T-cell (primary cell): ENCODE results near the gene PDE4B. TPM values are rescaled to one million over a fixed set of nuclear protein-coding genes. Genes with fewer than 3 reads are reported as not detected.

Source experiments
- ATAC-seq, 4 experiments: fragments of 200-7000 bp in 3 of 4; fragments of 150-1000 bp in 1 of 4; cut with Tn5 transposase; replicated peaks in 1 of 4; 1 replicate in 3 of 4; 2 replicates in 1 of 4; pipeline ENCODE4 v1.10.0; 2021; ENCODE audit warnings: moderate library complexity in 3 of 4, mild to moderate bottlenecking in 2 of 4, moderate number of reproducible peaks in 1 of 4
- CTCF ChIA-PET, 2 donors: fragments of 300-600 bp; sonication (Branson Sonifier 250); formaldehyde crosslinking; loops; one replicate each; lab custom pipeline; 2022; ENCODE audit warnings: antibody characterized with exemption in 2 of 2; lab: Charles Lee
- POLR2A ChIA-PET, 2 donors: fragments of 300-600 bp; sonication (Branson Sonifier 250); formaldehyde crosslinking; loops; one replicate each; lab custom pipeline; 2022; ENCODE audit warnings: antibody characterized with exemption in 2 of 2; lab: Charles Lee
- DNase-seq, 35 experiments: peaks; one replicate each; pipeline versions ENCODE4 v3.0.0 to v3.0.0-alpha.2; 2013 to 2023
- H3K27ac ChIP-seq: one replicate; pipeline ENCODE4 v1.5.1; 2013; ENCODE audit warnings: low read length
- H3K27me3 ChIP-seq, 2 experiments: replicated peaks in 1 of 2; 1 replicate in 1 of 2; 2 replicates in 1 of 2; pipeline versions ENCODE4 v1.6.1 to v1.7.0; 2013; ENCODE audit warnings: low read length in 1 of 2, mixed read lengths in 1 of 2; ENCODE audit not compliant: control insufficient read depth in 2 of 2, insufficient read depth in 2 of 2; ENCODE audit errors: extremely low read depth in 1 of 2
- H3K36me3 ChIP-seq, 2 donors: 1 replicate in 1 of 2; 2 replicates in 1 of 2; pipeline versions ENCODE4 v1.6.1 to v1.7.0; 2013; ENCODE audit warnings: low read length in 1 of 2; ENCODE audit not compliant: control insufficient read depth in 2 of 2, insufficient read depth in 1 of 2; ENCODE audit errors: extremely low read depth in 1 of 2
- H3K4me1 ChIP-seq, 2 experiments: 1 replicate in 1 of 2; 2 replicates in 1 of 2; pipeline versions ENCODE4 v1.6.1 to v1.7.0; 2013; ENCODE audit warnings: low read length in 2 of 2, mixed read lengths in 1 of 2; ENCODE audit not compliant: insufficient read depth in 2 of 2, control insufficient read depth in 1 of 2; ENCODE audit errors: extremely low read depth in 1 of 2
- H3K4me3 ChIP-seq, 2 donors: 1 replicate in 1 of 2; 2 replicates in 1 of 2; pipeline versions ENCODE4 v1.5.1 to v1.7.0; 2013; ENCODE audit warnings: mild to moderate bottlenecking in 2 of 2, low read length in 1 of 2, moderate library complexity in 1 of 2; ENCODE audit not compliant: control insufficient read depth in 1 of 2; ENCODE audit errors: extremely low read depth in 1 of 2
- H3K9me3 ChIP-seq: 2 replicates; pipeline ENCODE4 v1.7.0; 2013
- H3K27ac Mint-ChIP-seq, 2 donors: one replicate each; pipeline ENCODE4 v1.8.0; 2020 to 2021; ENCODE audit warnings: mild to moderate bottlenecking in 2 of 2, mixed read lengths in 2 of 2
- H3K27me3 Mint-ChIP-seq, 2 donors: one replicate each; pipeline ENCODE4 v1.8.0; 2021 to 2022; ENCODE audit warnings: mixed read lengths in 2 of 2
- H3K36me3 Mint-ChIP-seq: one replicate; pipeline ENCODE4 v1.8.0; 2021; ENCODE audit warnings: mixed read lengths
- H3K4me1 Mint-ChIP-seq, 3 donors: one replicate each; pipeline ENCODE4 v1.8.0; 2020 to 2022; ENCODE audit warnings: mixed read lengths in 3 of 3, mild to moderate bottlenecking in 1 of 3
- H3K4me3 Mint-ChIP-seq, 3 donors: one replicate each; pipeline ENCODE4 v1.8.0; 2020 to 2022; ENCODE audit warnings: mild to moderate bottlenecking in 3 of 3, mixed read lengths in 3 of 3, moderate library complexity in 3 of 3
- H3K9me3 Mint-ChIP-seq, 3 donors: one replicate each; pipeline ENCODE4 v1.8.0; 2020 to 2022; ENCODE audit warnings: mixed read lengths in 3 of 3
- WGBS: methylation state at CpG from one replicate; pipeline ENCODE4 v1.1.5; 2013; ENCODE audit warnings: missing lambda C conversion rate; ENCODE audit not compliant: insufficient coverage; 5-methylcytosine and 5-hydroxymethylcytosine counted together
- total RNA-seq, 35 experiments: library from RNA in 6 of 35; stranded (reverse) in 6 of 35; fragments of 120-200 nt in 1 of 35; gene quantifications; one replicate each; pipeline versions ENCODE4 v1.2.1 to v1.2.4 and lab custom pipeline; 2013 to 2026

The PDE4B gene
- total RNA-seq, 5 donors from 2014 or later (not counting 1 experiment from before 2014, with no cell fraction given), result 46.3 to 103 (median 54.1) TPM

DNA sequence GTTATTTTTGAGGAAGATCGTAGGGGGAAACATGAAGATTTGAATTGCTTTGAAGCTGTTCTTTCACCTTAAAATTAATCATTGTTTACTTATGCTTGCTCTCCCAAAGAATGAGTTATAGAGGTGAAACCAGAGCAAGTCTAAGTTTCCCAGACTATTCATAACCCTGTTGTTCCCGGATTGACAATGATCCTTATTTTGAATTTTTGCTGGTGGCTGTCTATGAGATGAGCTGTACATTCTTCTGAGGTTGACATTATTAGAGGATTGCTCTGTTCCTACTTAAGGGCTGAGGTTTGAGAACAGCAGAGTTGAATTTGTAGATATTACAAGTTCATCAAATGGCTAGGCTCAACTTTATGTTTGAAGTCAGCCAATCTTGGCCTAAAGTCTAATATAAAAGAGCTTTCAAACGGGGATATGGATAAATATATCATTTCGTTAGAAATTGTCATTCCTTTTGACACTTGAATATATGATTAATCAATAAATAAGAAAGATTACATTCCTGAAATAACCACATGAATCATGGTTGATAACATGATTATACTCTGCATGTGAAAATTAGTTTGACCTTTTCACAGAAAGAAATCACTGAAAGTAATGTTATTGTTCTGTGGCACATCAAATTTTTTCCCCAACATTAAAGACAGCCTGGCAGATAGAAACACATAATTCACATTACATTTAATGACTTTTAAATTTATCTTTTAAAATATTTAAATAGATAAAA lies 19.1 kb upstream of the PDE4B start:
- ATAC-seq (no peak), DNase-seq (no peak)
- no peak overlapping the region for H3K4me3 ChIP-seq
- no CpG with 5 or more reads among the region's 4 CpGs for WGBS
- no peak overlapping the region for H3K27ac Mint-ChIP-seq
- peaks cover 0 to 4% (median 4%) of the 10 kb centered on the region in 3 donors for H3K9me3 Mint-ChIP-seq
- H3K4me1 ChIP-seq, result no peaks in the 10 kb centered on the region
- no peak overlapping the region for H3K27ac ChIP-seq
- no peaks in the 10 kb centered on the region for H3K36me3 Mint-ChIP-seq
- H3K4me3 Mint-ChIP-seq, result no peak overlapping the region
- no peaks in the 10 kb centered on the region for H3K36me3 ChIP-seq
- H3K9me3 ChIP-seq, result no peaks in the 10 kb centered on the region
- ChIA-PET CTCF (no interaction called here), POLR2A (no interaction called here)
- peaks cover 3 to 7% of the 10 kb centered on the region in 2 donors for H3K27me3 Mint-ChIP-seq
- H3K4me1 Mint-ChIP-seq, result no peaks in the 10 kb centered on the region
- peaks cover 0 to 4% of the 10 kb centered on the region in 2 experiments for H3K27me3 ChIP-seq

DNA sequence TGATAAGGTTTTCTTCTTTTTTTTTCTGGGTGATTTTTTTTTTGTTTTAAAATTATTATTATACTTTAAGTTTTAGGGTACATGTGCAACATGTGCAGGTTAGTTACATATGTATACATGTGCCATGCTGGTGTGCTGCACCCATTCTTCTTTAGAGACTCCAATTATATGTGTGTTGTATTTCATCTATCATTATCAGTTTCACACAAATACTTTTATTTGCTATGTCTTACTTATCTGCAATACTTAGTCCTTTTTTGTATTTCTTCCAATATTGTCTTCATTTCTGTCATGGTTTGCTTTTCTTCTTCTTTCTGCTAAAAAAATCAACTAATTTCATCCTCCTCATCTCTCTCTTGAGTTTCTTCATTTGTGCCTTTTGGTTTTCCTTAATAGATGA lies 3.9 kb upstream of the PDE4B start:
- Histone ChIP-seq H3K9me3 (peaks cover 3% of the 10 kb centered on the region), H3K4me3 (no peak overlapping the region), H3K27me3 (peaks cover 5 to 17% of the 10 kb centered on the region in 2 experiments), H3K36me3 (no peaks in the 10 kb centered on the region), H3K27ac (no peak overlapping the region), H3K4me1 (no peaks in the 10 kb centered on the region)
- Mint-ChIP-seq H3K27me3 (peaks cover 22 to 23% of the 10 kb centered on the region in 2 donors), H3K9me3 (peaks cover 3 to 13% (median 12%) of the 10 kb centered on the region in 3 donors), H3K27ac (no peak overlapping the region), H3K4me1 (peaks cover 0 to under 1% (median 0%) of the 10 kb centered on the region in 3 donors), H3K4me3 (no peak overlapping the region), H3K36me3 (no peaks in the 10 kb centered on the region)
- no peak for DNase-seq
- POLR2A ChIA-PET, result no interaction called here
- CTCF ChIA-PET, result no interaction called here
- ATAC-seq, result no peak

DNA sequence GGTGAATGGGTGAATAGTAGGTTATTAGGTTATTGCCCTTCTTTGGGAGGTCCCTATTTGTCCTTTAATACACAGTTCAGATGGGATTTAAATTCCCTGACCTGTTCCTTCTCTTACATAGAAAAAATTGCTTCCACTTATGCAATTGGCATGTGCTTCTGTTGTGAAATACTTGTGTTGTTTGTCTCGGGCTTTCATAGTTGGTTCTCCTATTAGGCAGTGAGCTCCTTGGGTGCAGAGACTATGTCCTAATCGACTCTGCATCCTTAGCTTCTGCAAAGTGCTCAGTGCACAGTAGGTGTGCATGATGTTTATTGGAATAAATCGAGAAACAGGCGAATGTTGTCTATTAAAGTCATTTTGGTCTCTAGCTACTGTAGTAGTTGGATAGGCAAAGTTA lies 1.3 kb upstream of the PDE4B start:
- WGBS, result no CpG with 5 or more reads among the region's 4 CpGs
- H3K27ac Mint-ChIP-seq, result no peak overlapping the region
- H3K4me3 Mint-ChIP-seq, result no peak overlapping the region
- no peaks in the 10 kb centered on the region for H3K36me3 ChIP-seq
- peaks cover 0 to 1% (median 0%) of the 10 kb centered on the region in 3 donors for H3K4me1 Mint-ChIP-seq
- ChIA-PET POLR2A (no interaction called here), CTCF (no interaction called here)
- no peak overlapping the region for H3K4me3 ChIP-seq
- DNase-seq (no peak), ATAC-seq (no peak)
- peaks cover 35 to 44% of the 10 kb centered on the region in 2 donors for H3K27me3 Mint-ChIP-seq
- H3K27me3 ChIP-seq, result peaks cover 5 to 17% of the 10 kb centered on the region in 2 experiments
- no peaks in the 10 kb centered on the region for H3K36me3 Mint-ChIP-seq
- H3K9me3 Mint-ChIP-seq, result peaks cover 3 to 12% (median 9%) of the 10 kb centered on the region in 3 donors
- peaks cover 3% of the 10 kb centered on the region for H3K9me3 ChIP-seq
- no peaks in the 10 kb centered on the region for H3K4me1 ChIP-seq
- no peak overlapping the region for H3K27ac ChIP-seq

DNA sequence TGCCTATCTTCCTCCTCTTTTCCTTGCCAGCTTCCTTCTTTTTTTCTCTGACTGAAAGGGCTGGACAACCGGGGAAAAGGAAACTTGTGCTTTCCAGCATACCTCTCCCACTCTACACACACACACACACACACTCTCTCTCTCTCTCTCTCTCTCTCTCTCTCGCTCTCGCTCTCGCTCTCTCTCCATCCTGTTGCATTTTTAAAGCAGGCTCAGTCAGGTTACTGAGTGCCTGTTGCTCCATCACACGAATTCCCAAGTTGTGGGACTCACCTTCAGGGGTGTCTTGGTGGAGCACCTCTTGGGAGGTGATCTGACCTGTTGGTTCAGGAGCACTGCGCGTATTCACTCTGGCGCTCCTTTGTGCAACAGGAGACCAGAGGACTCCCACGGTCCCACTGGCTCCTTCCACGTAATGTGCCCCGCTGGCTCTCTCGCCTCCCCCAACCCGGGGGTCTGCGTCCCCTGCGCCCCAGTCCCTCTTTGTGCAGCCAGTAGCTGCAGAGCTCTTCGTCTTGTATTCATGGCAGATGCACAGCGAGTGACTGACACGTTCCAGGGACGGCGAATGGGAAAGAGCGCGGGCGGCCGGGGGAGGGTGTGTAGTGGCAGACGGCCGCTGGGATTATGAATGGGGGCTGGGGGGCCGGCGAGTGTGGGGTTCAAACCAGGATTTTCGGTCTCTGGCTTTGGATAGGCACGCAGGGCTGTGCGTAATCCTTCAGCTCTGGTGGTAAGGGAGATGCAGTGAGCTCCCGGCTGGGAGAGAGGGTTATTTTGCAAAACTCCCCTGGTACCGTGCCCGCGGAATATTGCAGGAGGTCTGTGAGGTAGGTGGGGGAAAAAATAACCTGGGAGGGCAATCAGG lies 660 bp upstream of the PDE4B start:
- H3K9me3 ChIP-seq, result peaks cover 3% of the 10 kb centered on the region
- Mint-ChIP-seq H3K9me3 (peaks cover 3 to 12% (median 9%) of the 10 kb centered on the region in 3 donors), H3K36me3 (no peaks in the 10 kb centered on the region), H3K4me1 (peaks cover 0 to 1% (median 0%) of the 10 kb centered on the region in 3 donors), H3K27me3 (peaks cover 35 to 44% of the 10 kb centered on the region in 2 donors), H3K27ac (no peak overlapping the region), H3K4me3 (no peak overlapping the region)
- H3K4me1 ChIP-seq, result no peaks in the 10 kb centered on the region
- H3K27ac ChIP-seq, result no peak overlapping the region
- no peak overlapping the region for H3K4me3 ChIP-seq
- DNase-seq (no peak), ATAC-seq (no peak)
- WGBS, result 22% methylated on average over 27 of the region's 35 CpGs
- no peaks in the 10 kb centered on the region for H3K36me3 ChIP-seq
- ChIA-PET CTCF (no interaction called here), POLR2A (no interaction called here)
- peaks cover 5 to 17% of the 10 kb centered on the region in 2 experiments for H3K27me3 ChIP-seq

DNA sequence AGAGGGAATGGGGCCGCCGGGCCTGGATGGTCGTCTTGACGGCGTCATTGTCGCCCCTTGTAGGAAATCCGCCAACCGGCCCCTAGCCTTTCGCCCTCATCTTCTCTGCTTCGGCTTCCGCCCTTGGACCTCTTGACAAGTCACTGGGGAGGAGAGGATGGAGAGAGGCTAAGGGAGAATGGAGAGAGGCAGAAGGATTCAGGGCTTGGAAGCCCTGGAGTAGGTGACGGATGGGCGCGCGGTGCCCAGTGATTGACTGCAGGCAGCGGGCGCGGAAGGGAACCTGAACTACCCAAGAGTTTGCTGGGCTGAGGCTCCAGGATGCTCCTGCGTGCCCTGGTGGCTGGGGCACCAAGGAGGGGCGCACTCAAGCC lies 651 bp downstream of the PDE4B start:
- Histone ChIP-seq H3K27ac (no peak overlapping the region), H3K9me3 (peaks cover 3% of the 10 kb centered on the region), H3K27me3 (peaks cover 5 to 17% of the 10 kb centered on the region in 2 experiments), H3K36me3 (no peaks in the 10 kb centered on the region), H3K4me3 (no peak overlapping the region), H3K4me1 (no peaks in the 10 kb centered on the region)
- no peaks in the 10 kb centered on the region for H3K36me3 Mint-ChIP-seq
- ChIA-PET CTCF (no interaction called here), POLR2A (no interaction called here)
- peaks cover 0 to 1% (median 0%) of the 10 kb centered on the region in 3 donors for H3K4me1 Mint-ChIP-seq
- ATAC-seq (no peak), DNase-seq (no peak)
- no peak overlapping the region for H3K27ac Mint-ChIP-seq
- 13% methylated on average over 12 of the region's 20 CpGs for WGBS
- peaks cover 35 to 44% of the 10 kb centered on the region in 2 donors for H3K27me3 Mint-ChIP-seq
- peaks cover 3 to 9% (median 9%) of the 10 kb centered on the region in 3 donors for H3K9me3 Mint-ChIP-seq
- H3K4me3 Mint-ChIP-seq, result no peak overlapping the region

DNA sequence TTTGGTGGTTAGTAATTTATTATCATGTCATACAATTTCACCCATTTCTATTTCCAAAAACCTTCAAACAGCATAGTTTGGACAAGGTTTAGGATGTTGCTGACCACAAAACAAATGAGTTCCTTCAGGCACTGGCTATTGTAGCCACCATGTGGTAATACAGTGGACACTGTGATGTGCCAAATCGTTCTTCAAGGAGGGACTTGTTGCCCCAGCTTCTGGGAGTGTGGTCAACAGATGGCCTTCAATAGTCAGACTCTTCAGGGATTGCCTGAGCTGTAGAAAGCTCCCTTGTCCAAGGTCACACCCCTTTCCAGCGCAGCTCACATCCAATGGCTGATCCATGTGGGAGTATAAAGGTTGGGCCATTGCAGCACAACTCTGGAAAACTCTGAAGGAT lies 2.6 kb downstream of the PDE4B start:
- Mint-ChIP-seq H3K36me3 (no peaks in the 10 kb centered on the region), H3K27ac (no peak overlapping the region), H3K27me3 (peaks cover 36 to 44% of the 10 kb centered on the region in 2 donors), H3K9me3 (peaks cover 0 to 1% (median 0%) of the 10 kb centered on the region in 3 donors), H3K4me3 (no peak overlapping the region), H3K4me1 (peaks cover 0 to 1% (median 0%) of the 10 kb centered on the region in 3 donors)
- ChIA-PET POLR2A (no interaction called here), CTCF (interaction anchor here in 1 of 2 donors (0.6 kb wide), 1 partner anchor 446 kb away, joined by 3 read pairs; no protein-coding TSS in a partner anchor)
- ATAC-seq (no peak), DNase-seq (no peak)
- H3K27ac ChIP-seq, result no peak overlapping the region
- H3K4me3 ChIP-seq, result no peak overlapping the region
- H3K36me3 ChIP-seq, result no peaks in the 10 kb centered on the region
- no peaks in the 10 kb centered on the region for H3K9me3 ChIP-seq
- H3K4me1 ChIP-seq, result no peaks in the 10 kb centered on the region
- H3K27me3 ChIP-seq, result peaks cover 5 to 17% of the 10 kb centered on the region in 2 experiments
- 72% methylated on average over 2 of the region's 2 CpGs for WGBS
